Liver (tissue), 9 donors: ENCODE measurements around the gene FBXO8. TPM values are rescaled to one million over a fixed set of nuclear protein-coding genes. Genes with fewer than 3 reads are reported as not detected.

Experiments used
- DNase-seq: peaks from one replicate; pipeline ENCODE4 v3.0.0-alpha.2; 2017; ENCODE audit warnings: low spot score
- H3K27ac ChIP-seq, 2 donors: one replicate each; pipeline ENCODE4 v1.7.0; 2013; ENCODE audit warnings: inconsistent platforms in 2 of 2, low read length in 2 of 2, control low read depth in 1 of 2, low read depth in 1 of 2, mild to moderate bottlenecking in 1 of 2
- H3K27me3 ChIP-seq, 4 donors: one replicate each; pipeline versions ENCODE4 v1.6.1 to v1.7.0; 2013; ENCODE audit warnings: low read length in 3 of 4, inconsistent platforms in 1 of 4, mild to moderate bottlenecking in 1 of 4, moderate library complexity in 1 of 4; ENCODE audit not compliant: control insufficient read depth in 4 of 4, insufficient read depth in 4 of 4
- H3K36me3 ChIP-seq, 4 donors: one replicate each; pipeline versions ENCODE4 v1.6.1 to v1.7.0; 2013; ENCODE audit warnings: low read length in 3 of 4, mild to moderate bottlenecking in 3 of 4, low read depth in 1 of 4, moderate library complexity in 1 of 4; ENCODE audit not compliant: control insufficient read depth in 4 of 4, insufficient read depth in 3 of 4
- H3K4me1 ChIP-seq, 4 donors: one replicate each; pipeline versions ENCODE4 v1.6.1 to v1.7.0; 2013; ENCODE audit warnings: low read length in 3 of 4, mild to moderate bottlenecking in 3 of 4, moderate library complexity in 1 of 4; ENCODE audit not compliant: control insufficient read depth in 4 of 4, insufficient read depth in 4 of 4
- H3K4me3 ChIP-seq, 3 donors: one replicate each; pipeline versions ENCODE4 v1.6.1 to v1.7.0; 2013; ENCODE audit warnings: low read length in 3 of 3, control low read depth in 1 of 3, low read depth in 1 of 3, mild to moderate bottlenecking in 1 of 3
- H3K9ac ChIP-seq, 2 donors: one replicate each; pipeline ENCODE4 v1.7.0; 2013; ENCODE audit warnings: low read length in 2 of 2, mild to moderate bottlenecking in 2 of 2, moderate library complexity in 2 of 2, control low read depth in 1 of 2, low read depth in 1 of 2
- H3K9me3 ChIP-seq, 4 donors: one replicate each; pipeline versions ENCODE4 v1.6.1 to v1.7.0; 2013; ENCODE audit warnings: low read length in 3 of 4; ENCODE audit not compliant: control insufficient read depth in 4 of 4
- ATF3 ChIP-seq: IDR thresholded peaks from 2 replicates; pipeline ENCODE4 v1.6.1; 2016; ENCODE audit warnings: antibody characterized with exemption
- CTCF ChIP-seq: fragments of 150-350 bp; IDR thresholded peaks from 2 replicates; pipeline ENCODE4 v1.5.1; 2017; ENCODE audit warnings: improper control_type of control experiment, low read depth, low read length; ENCODE audit not compliant: missing input control
- EGR1 ChIP-seq, 2 donors: IDR thresholded peaks; 2 replicates each; pipeline ENCODE4 v1.6.1; 2016 to 2018; ENCODE audit warnings: antibody characterized with exemption in 2 of 2, low read depth in 2 of 2
- FOXA1 ChIP-seq: IDR thresholded peaks from 2 replicates; pipeline ENCODE4 v1.6.1; 2016; ENCODE audit warnings: antibody characterized with exemption
- FOXA2 ChIP-seq: IDR thresholded peaks from 2 replicates; pipeline ENCODE4 v1.6.1; 2016; ENCODE audit warnings: antibody characterized with exemption
- GABPA ChIP-seq, 2 donors: IDR thresholded peaks in 1 of 2; conservative IDR thresholded peaks in 1 of 2; 2 replicates each; pipeline ENCODE4 v1.6.1; 2016; ENCODE audit warnings: antibody characterized with exemption in 2 of 2, mild to moderate bottlenecking in 1 of 2, moderate library complexity in 1 of 2
- HNF4A ChIP-seq, 2 donors: conservative IDR thresholded peaks; 2 replicates each; pipeline ENCODE4 v1.6.1; 2016; ENCODE audit warnings: antibody characterized with exemption in 2 of 2, mild to moderate bottlenecking in 2 of 2
- HNF4G ChIP-seq: IDR thresholded peaks from 2 replicates; pipeline ENCODE4 v1.6.1; 2016; ENCODE audit warnings: antibody characterized with exemption
- JUND ChIP-seq, 2 donors: IDR thresholded peaks; 2 replicates each; pipeline ENCODE4 v1.6.1; 2016; ENCODE audit warnings: antibody characterized with exemption in 2 of 2
- MAX ChIP-seq: IDR thresholded peaks from 2 replicates; pipeline ENCODE4 v1.6.1; 2016; ENCODE audit warnings: antibody characterized with exemption
- NR2F2 ChIP-seq: IDR thresholded peaks from 2 replicates; pipeline ENCODE4 v1.6.1; 2016; ENCODE audit warnings: antibody characterized with exemption
- RAD21 ChIP-seq, 2 donors: IDR thresholded peaks; 2 replicates each; pipeline ENCODE4 v1.6.1; 2016; ENCODE audit warnings: antibody characterized with exemption in 2 of 2, mild to moderate bottlenecking in 2 of 2
- REST ChIP-seq: IDR thresholded peaks from 2 replicates; pipeline ENCODE4 v1.6.1; 2016; ENCODE audit warnings: antibody characterized with exemption, mild to moderate bottlenecking
- RXRA ChIP-seq, 2 donors: IDR thresholded peaks; 2 replicates each; pipeline ENCODE4 v1.6.1; 2017 to 2018; ENCODE audit warnings: antibody characterized with exemption in 2 of 2, mild to moderate bottlenecking in 1 of 2
- SP1 ChIP-seq: IDR thresholded peaks from 2 replicates; pipeline ENCODE4 v1.6.1; 2018; ENCODE audit warnings: antibody characterized with exemption, mild to moderate bottlenecking
- TAF1 ChIP-seq: conservative IDR thresholded peaks from 2 replicates; pipeline ENCODE4 v1.6.1; 2016; ENCODE audit warnings: antibody characterized with exemption, mild to moderate bottlenecking
- ZBTB33 ChIP-seq: IDR thresholded peaks from 2 replicates; pipeline ENCODE4 v1.6.1; 2016; ENCODE audit warnings: antibody characterized with exemption
- WGBS: extraction: QIAGEN DNeasy Blood & Tissue Kit; methylation state at CpG from one replicate; pipeline ENCODE4 v1.1.7; 2013; 5-methylcytosine and 5-hydroxymethylcytosine counted together
- polyA plus RNA-seq, 2 donors: library from polyadenylated mRNA; stranded (reverse) in 1 of 2; unstranded in 1 of 2; fragments of 200-250 nt in 1 of 2; fragments of >200 nt in 1 of 2; fragmentation: Nextera tagmentation in 1 of 2; extraction: Ambion mirVana in 1 of 2; gene quantifications; one replicate each; pipeline versions ENCODE4 v1.2.1 to v1.2.3, GENCODE V29; 2013 to 2015
- total RNA-seq, 2 donors: library from RNA; depleted of rRNA; stranded (reverse); fragments of >200 nt; gene quantifications; one replicate each; pipeline ENCODE4 v1.2.3, GENCODE V29; 2014
- donor health status: healthy.
- donor health status: healthy.
- donor health status: healthy.
- donor health status: healthy.
- donor health status: healthy.

Gene FBXO8
- total and polyA plus RNA-seq, 4 donors = 15.0 to 56.1 (median 35.1) TPM

- Histone ChIP-seq H3K27me3 (no peaks in the 10 kb centered on the region), H3K4me3 (no peak overlapping the region), H3K27ac (no peak overlapping the region), H3K4me1 (peaks cover 1 to 35% (median 27%) of the 10 kb centered on the region in 4 donors), H3K9ac (no peak overlapping the region), H3K9me3 (no peaks in the 10 kb centered on the region), H3K36me3 (peaks cover 0 to 3% (median 0%) of the 10 kb centered on the region in 4 donors)
- TF ChIP-seq JUND (IDR thresholded peaks at IDR 0.05) = no peak
- TF ChIP-seq CTCF = no peak
- TF ChIP-seq TAF1 = no peak
- DNase-seq = no peak
These were observed 1.6 kb downstream of the FBXO8 start for GRCh38 chr4:174281901-174282300.

- no peak for DNase-seq
- no peaks in the 10 kb centered on the region for H3K9me3 ChIP-seq
- H3K4me1 ChIP-seq = peaks cover 1 to 35% (median 27%) of the 10 kb centered on the region in 4 donors
- TF ChIP-seq CTCF = no peak
- no peak for TF ChIP-seq HNF4A (conservative IDR thresholded peaks at IDR 0.05)
- no peak for TF ChIP-seq EGR1 (IDR thresholded peaks at IDR 0.05; ENCODE audit: low read depth in 2 of 2)
- no peak for TF ChIP-seq RXRA (IDR thresholded peaks at IDR 0.05)
- TF ChIP-seq SP1 = no peak
- TF ChIP-seq RAD21 (IDR thresholded peaks at IDR 0.05) = no peak
- no peak for TF ChIP-seq GABPA (IDR thresholded peaks at IDR 0.05 in 1 of 2, conservative IDR thresholded peaks at IDR 0.05 in 1 of 2)
- no peak for TF ChIP-seq ZBTB33
- TF ChIP-seq TAF1 = no peak
- TF ChIP-seq FOXA2 = no peak
- TF ChIP-seq FOXA1 = no peak
- no peak for TF ChIP-seq HNF4G
- no peak for TF ChIP-seq ATF3
- TF ChIP-seq MAX = no peak
- TF ChIP-seq JUND (IDR thresholded peaks at IDR 0.05) = no peak
- TF ChIP-seq NR2F2 = no peak
- TF ChIP-seq REST = no peak
- H3K9ac ChIP-seq = no peak overlapping the region
- H3K4me3 ChIP-seq = no peak overlapping the region
- 91% methylated on average over 5 of the region's 5 CpGs for WGBS
- H3K27ac ChIP-seq = no peak overlapping the region
- no peaks in the 10 kb centered on the region for H3K27me3 ChIP-seq
- H3K36me3 ChIP-seq = peaks cover 0 to 3% (median 0%) of the 10 kb centered on the region in 4 donors
These were observed 2.2 kb downstream of the FBXO8 start for GRCh38 chr4:174281182-174281737.
